Measurements from ENCODE around the gene RECK. TPM values are rescaled to one million over a fixed set of nuclear protein-coding genes. Genes with fewer than 3 reads are reported as not detected.
"Not testable (repeated sequence)": the region's sequence is repeated elsewhere in the genome, so short reads cannot be mapped to it uniquely, and the experiment has no call there.

The RECK gene
- total RNA-seq, 1 donor from 2014 or later, result 1.2 TPM

DNA sequence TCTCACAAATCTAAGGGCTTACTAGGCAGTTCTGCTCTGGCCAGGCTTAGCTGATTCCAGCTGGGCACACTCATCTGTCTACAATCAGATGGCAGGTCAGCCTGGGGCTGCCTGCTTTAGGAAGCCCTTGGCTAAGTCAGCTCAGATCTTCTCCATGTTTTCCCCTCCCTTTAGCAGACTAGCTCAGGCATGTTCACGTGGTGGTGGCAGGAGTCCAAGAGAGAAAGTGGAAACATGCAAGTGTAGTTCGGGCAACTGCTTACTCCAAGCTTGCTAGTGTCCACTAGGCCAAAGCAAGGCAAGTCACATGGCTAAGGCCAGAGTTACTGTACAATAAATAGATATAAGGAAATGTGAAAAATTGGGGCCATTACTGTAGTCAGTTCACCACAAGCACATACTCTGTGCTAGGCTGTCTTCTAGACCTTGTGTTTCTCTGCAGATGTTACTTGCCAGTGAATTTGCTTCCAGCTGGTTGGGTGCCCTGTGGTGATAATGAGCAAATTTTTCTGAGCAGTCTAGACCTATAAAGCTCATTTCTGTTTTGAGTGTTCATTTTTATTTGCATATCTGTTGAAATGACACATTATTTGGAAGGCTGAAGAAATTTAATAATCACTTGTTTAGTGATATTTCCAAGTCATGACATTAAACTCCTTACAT lies 38.3 kb downstream of the RECK start:
- ATAC-seq, result peak; percentile 63

DNA sequence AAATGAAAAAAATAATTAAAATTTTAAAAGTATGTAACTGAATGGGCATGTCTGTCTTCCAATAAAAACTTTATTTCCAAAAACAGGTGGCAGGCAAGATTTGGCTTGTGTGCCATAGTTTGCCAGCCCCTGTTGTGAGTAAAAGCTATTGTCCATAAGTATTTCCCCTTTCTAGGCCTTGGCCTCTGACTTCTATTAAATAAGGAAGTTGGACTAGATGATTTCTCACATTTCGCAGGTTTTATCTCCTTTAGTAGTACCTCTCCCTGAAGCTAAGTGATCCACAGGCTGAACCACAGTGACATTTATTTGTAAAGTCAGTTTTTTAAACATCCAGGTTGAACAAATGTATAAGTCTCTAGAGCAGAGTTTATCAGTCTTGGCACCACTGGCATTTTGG lies 41.3 kb downstream of the RECK start:
- ATAC-seq, result no peak

DNA sequence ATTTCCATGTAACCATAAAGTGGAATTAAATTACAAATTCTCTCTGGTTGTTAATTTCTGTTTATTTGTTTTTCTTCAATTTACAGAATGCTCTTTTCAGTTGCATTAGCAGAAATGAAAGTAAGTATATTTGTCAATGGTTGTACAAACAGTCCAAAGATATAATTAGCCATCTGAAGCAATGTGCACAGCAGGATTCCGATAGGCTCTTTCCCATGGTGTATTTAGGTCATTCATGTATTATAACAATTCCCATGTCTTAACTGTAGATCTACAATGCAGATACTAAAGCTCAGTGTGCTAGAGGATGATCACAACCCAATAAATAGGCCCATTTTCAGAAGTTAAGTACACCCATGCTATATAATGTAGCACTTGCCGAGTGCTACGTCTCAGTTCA lies 43.8 kb downstream of the RECK start:
- no peak for ATAC-seq

DNA sequence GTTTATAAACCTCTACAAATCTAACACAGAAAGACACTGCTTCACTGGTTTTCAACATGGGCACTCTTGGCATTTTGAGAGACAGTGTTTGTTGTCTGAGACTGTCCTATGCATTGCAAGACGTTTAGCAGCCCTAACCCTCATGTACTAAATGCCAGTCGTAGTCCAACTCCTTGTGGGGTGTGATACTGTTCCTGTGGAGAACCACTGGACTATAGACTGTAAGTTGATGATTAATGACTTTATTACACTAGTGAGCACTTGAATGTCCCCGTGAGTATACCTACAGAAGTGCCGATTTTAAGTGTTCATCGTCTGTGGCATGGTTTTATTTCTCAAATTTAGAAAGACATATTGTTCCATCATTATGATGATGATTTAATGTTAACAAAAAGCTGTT lies 46.2 kb downstream of the RECK start:
- ATAC-seq, result no peak

DNA sequence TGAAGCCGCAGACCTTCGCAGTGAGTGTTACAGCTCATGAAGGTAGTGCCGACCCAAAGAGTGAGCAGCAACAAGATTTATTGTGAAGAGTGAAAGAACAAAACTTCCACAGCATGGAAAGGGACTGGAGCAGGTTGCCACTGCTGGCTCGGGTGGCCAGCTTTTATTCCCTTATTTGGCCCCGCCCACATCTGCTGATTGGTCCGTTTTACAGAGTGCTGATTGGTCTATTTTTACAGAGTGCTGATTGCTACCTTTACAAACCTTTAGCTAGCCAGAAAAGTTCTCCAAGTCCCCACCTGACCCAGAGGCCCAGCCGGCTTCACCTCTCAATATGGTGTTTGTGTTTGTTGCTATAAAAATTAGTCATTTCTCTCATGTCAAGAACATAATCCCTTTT lies 49.7 kb downstream of the RECK start:
- ATAC-seq, result no peak

DNA sequence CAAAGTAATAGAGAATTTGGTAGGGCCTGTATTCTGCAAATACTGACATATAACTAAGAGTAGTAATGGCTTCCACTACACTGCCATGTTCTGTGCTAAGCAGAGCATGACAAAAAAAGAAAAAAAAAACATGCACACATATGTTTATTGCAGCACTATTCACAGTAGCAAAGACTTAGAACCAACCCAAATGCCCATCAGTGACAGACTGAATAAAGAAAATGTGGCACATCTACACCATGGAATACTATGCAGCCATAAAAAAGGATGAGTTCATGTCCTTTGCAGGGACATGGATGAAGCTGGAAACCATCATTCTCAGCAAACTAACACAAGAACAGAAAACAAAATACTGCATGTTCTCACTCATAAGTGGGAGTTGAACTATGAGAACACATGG lies 50.3 kb downstream of the RECK start:
- ATAC-seq, result not testable (repeated sequence)

DNA sequence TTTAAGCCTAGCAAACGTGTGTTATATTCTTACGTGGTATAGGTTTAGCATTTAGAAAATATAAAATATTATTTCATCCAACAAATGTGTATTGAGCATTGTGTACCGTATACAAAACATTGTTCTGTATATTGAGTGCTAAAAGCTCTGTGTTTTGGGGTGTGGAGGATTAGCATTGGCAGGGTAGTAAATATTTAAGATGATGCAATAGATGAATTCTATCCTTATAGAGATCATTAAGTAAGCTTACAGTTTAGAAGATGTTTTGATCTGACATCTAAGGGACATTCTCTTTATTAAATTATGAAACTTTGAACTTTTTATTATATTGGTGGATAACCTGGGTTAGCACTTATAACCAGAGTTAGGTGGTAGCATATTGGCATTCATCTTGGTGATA lies 51.3 kb downstream of the RECK start:
- no peak for ATAC-seq

DNA sequence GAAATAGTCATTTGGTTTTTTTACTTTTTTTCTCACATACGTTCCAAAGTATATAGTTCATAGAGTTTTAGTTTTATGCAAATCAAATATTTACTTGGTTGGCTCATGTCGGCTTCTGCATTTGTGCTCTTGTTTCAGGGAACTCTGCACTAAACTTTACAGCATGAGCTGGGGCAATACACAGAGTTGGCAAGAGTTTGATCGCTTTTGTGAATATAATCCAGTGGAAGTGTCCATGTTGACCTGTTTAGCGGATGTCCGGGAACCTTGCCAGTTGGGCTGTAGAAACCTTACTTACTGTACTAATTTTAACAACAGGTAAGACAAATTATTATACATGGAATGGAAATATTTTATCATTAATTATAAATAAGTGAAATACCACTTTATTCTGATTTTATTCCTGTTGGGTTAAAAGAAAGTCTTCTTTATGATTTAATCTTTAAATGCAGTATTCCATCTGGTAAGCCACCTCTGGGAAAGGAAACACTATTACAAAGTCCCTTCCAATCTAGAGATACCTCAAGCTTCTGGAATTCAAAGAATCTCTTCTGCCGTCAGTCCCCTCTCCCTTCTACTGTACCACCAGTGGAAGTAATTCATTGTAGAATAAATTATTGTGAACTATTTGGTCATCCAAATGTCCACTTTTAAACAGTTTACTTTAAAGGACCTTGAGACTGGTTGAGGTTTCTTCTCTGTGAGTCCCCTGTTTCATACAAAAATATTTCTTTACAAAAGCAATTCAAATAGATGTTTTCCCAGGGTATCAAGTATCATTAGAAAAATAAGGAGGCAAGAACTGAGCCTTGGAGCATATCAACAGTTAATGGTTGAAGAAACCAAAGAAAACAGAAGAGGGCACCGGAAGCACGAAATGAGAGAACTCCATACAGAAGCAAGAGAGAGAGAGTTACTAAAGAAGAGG lies 54.6 kb downstream of the RECK start:
- no peak for ATAC-seq

DNA sequence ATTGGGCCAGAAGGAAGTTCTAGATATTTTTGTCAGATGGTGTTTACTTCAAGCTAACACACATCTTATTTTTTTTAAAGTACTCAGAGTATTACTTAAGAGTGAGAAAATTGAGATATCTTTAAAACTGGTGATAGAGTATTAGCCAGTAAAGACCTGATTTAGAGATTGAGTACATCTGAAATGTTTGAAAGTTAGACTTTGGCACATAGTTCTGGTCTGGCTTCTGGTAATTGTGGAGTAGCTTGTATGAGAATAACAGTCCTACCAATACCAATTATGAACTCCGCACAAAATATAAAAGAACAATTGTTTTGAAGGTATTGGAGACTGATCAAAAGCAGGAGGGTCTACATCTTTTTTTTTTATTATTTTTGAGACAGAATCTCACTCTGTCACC lies 55.3 kb downstream of the RECK start:
- ATAC-seq, result no peak

DNA sequence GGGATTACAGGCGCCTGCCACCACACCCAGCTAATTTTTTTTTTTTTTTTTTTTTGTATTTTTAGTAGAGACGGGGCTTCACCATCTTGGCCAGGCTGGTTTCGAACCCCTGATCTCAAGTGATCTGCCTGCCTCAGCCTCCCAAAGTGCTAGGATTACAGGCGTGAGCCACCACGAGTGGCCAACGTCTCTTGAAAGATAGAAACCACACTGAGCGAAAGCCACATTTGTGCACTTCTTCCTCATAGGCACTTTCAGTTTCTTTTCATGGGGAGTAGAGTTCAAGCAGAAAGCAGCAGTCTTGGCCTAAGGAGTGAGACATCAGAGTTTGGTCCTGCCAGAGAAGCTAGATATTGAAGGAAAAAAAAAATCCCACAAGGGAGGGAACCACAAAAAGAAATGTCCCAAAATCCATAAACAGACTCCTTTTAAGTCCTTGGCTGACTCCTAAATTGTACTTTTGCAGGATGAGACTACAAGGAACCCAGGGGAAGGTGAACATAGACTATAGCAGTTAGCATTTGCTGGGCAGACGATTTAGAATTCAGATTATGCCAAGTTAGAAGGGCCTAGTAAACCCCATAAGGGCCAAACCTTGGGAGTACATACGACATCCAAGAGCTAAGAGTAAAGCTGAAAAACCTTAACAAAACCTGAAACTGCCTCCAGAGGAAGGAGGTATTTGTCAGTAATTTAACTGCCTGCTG lies 55.9 kb downstream of the RECK start:
- peak; percentile 31 for ATAC-seq

DNA sequence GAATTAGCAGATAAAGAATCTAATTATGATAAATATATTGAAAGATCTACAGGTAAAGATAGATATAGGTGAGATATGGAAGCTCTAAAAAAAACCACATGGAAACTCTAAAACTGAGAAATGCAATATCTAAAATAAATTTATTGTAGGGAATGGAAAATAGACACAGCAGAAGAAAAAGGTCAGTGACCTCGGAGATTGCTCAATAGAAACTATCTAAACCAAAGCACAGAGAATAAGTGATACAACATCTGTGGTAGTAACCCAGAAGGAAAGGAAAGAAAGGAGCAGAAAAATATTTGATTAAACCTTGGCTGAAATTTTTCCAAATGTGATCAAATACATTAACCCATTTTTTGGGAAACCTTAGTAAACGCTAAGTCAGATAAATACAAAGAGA lies 56.7 kb downstream of the RECK start:
- ATAC-seq, result no peak

DNA sequence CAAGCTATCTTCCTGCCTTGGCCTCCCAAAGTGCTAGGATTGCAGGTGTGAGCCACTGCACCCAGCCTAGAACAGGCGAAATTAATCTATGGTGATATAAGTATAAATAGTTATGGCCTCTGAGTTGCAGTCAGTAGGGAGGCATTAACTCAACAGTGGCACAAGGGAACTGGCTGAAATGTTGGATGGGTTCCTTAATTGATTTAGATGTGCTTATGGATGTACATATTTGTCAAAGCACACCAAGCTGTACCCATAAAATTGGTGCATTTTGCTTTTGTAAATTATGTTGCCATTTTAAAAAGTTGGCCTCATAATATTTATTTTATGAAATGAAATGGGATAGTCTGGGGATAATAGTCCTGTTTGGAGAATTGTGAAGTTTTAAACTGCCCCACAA lies 63.0 kb downstream of the RECK start:
- no peak for ATAC-seq

DNA sequence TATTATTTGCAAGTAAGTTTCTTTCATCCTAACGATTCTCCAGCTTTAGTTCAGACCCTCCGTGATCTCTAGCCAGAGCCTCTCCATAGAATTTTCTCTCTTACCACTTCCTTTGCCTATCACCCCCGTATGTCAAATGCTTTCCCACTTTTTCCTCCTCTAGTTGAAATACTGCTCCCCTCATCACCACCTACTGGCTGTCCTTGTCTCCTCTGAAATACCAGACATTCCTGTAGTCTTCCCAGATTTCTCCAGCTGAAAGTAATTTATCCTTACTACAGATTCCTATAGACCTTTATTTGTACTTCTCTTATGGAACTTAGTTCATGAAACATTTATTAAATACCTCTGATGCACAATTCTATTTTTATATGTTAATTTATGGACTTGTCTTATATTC lies 63.8 kb downstream of the RECK start:
- no peak for ATAC-seq

DNA sequence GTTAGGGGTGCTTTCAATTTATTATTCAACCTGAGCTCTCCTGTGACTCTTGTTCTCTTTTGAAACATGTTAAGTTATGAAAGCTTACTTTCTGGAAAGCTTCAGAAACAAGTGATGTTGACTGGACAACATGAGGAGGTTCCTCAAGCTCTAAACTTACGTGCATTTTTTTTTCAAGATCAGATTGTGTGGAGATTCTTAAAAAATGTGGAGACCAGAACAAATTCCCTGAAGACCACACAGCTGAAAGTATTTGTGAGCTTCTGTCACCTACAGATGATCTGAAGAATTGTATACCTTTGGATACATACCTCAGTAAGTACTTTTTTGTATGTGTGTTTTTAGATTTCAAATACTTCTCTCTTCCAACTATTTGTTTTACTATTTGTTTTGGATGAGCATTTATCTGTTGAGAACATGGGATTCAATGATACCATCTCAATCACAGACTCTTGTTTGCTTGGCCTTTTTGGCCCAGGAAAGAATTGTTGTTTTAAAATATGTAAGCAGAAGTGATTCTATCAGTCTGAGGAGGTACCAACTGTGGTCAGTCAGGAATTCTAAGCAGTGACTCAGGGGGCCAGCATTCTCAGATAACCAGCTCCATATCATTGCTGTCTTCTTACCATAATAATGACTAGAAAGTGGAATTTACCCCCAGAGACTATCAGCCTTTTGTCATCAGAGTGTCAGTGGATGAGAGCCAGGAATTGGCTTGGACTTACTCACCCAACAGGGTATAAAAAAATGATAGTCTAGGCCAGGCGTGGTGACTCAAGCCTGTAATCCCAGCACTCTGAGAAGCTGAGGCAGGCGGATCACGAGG lies 65.4 kb downstream of the RECK start:
- ATAC-seq, result peak; percentile 15

DNA sequence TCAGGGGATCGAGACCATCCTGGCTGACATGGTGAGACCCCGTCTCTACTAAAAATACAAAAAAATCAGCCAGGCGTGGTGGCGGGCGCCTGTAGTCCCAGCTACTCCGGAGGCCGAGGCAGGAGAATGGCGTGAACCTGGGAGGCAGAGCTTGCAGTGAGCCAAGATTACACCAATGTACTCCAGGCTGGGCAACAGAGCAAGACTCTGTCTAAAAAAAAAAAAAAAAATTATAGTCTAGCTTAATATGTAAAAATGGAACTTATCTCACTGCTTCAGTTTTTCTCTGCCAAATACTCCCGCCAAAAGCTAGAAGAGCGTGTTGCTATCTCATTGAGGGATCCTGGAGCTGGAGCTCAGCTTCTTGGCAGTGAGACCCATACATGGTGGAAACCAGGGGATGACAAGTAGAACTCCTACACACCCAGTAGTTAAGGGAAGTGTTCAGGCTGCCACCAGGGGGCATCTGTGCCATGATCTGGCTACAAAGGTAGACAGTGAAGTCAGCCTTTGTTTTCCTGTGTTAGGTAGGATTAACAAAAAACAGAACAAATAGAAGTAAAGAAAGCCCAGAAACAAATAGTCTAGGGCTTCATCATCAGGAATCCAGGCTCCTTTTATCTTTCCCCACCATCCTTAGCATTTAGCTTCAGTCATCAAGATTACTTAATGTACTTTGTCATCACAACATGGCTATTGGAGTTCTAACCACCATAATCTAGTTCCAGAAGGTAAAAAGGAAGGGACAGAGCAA lies 66.2 kb downstream of the RECK start:
- ATAC-seq, result peak; percentile 94

DNA sequence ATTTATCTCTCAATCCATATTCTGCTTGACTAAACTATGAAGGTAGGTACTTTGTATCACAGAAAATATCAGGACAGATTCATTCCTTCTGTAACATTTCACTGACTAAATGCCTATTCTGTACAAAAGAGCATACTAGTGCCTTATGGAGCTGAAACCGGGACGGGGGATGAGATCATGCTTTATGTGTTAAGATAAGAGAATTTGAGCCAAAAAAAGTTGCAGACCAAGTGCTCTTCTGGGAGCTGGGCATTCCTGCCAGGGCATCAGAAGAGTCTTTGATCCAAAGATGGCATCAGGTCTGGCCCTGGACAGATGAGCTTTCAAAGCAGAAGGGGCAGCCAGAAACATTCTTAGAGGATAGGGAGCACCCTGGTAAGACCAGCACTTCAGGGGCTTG lies 72.4 kb downstream of the RECK start:
- ATAC-seq, result no peak

DNA sequence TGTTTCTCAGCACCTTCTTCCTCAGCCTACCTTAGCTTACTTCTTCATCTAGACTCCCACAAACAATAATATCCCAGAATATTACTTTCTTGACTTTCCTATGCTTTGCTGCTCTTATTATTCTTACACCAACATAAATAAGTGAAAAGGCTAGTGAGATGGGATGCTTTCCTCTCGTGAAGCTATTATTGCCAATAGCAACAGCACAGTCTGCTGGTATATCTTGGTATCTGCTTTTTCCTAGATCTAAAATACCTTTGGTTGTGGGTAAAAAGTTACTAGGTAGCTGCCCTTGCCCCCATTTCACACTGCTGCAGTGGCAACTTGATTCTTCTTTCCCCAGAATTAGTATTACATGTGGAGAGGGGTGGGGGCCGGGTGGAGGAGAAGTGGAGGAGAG lies 73.7 kb downstream of the RECK start:
- ATAC-seq, result no peak

DNA sequence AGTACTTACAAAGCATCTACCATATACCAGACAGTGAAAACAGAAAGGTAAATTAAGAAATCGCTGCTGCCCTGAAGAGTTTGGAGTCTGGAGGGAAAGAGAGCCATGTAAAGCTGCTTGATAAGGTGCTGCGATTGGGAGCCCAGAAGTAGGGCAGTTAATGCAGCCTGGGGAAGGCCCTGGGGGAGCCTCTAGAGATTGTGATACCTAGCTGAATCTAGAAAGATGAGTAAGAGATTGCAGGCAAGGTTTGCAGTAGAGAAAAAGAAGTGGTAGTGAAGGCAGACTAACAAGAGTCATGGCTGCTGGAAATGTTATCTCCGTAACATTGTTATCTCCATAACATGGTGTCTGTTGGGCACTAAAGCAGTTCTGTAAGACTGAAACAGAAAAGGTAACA lies 75.8 kb downstream of the RECK start:
- no peak for ATAC-seq

DNA sequence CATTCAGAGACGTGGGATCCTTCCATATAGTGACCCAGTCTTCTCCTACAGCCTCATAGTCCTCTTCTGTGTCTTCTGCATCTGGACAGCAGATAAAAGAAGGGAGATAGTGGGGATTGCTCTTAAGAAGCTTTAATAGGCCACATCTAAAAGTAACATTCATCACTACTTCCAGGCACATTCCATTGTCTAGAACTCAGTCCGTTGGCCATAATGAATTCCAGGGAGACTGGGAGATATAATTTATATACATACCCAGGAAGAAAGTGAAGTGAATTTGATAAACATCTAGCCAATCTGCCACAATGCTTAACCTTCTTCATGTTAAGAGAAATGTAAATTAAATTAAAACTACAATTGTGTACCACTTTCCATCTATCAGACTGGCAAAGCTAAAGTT lies 77.3 kb downstream of the RECK start:
- no peak for ATAC-seq

DNA sequence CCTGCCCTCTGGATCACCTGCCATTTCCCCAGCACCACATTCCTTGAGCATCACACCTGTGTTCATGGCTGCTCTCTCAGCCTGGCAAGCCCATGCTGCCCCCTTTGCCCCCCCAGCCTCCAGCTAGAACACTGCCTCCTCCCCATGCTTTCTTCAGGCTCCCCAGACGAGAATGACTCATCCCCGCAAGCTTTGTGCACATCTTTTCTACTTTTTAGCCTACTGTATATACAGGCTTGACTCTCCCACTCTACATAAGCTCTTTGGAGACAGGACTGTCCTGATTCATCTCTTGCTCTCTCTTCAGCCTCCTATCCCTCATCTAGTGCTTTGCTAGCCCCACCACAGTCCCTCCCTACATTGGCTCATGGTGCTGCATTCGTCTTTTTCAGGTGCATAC lies 79.9 kb downstream of the RECK start:
- no peak for ATAC-seq

DNA sequence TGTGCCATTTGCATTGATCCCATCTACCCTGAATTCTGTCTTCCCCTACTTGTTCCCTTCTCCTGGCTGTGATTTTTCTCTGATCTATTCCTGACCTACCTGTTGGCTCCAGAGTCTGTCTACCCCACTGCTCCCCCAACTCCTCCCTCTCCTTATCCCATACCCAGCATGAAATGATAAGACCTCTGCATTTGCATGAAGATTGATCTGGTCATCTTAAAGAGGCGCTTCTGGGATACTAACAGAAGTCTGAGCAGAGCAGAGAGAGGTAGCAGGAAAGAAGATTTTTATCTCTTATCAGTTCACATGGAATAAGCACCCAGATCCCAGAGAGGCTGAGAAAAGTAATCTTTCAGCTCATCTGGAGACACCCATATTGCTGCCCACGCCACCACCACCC lies 81.5 kb downstream of the RECK start:
- no peak for ATAC-seq

DNA sequence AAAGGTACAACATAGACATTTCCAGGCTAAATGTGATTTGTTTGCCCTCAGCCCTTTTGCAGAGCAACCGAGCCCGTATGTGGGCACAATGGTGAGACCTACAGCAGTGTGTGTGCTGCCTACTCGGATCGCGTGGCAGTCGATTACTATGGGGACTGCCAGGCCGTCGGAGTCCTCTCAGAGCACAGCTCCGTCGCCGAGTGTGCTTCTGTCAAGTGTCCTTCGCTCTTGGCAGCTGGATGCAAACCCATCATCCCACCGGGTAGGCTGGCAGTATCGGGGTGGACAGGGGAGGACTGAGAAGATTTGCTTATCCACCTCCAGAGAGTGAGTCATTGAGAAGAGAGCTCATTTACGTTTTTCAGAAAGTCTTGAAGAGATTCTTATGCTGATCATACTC lies 82.0 kb downstream of the RECK start:
- no peak for ATAC-seq
